Progenitor cell of endocrine pancreas (in vitro differentiated cells): ENCODE data around the gene DNPEP. TPM values are rescaled to one million over a fixed set of nuclear protein-coding genes. Genes with fewer than 3 reads are reported as not detected.
"Not testable (repeated sequence)": the region's sequence is repeated elsewhere in the genome, so short reads cannot be mapped to it uniquely, and the experiment has no call there.

Experiments used
- DNase-seq: peaks from one replicate; pipeline ENCODE4 v3.0.0; 2021; ENCODE audit warnings: low spot score; ENCODE audit not compliant: unreplicated experiment
- H3K27ac Mint-ChIP-seq: 2 replicates; pipeline ENCODE4 v1.8.0; 2021; ENCODE audit warnings: mild to moderate bottlenecking, moderate library complexity, mixed read lengths
- H3K27me3 Mint-ChIP-seq: 2 replicates; pipeline ENCODE4 v1.8.0; 2021; ENCODE audit warnings: mixed read lengths
- H3K36me3 Mint-ChIP-seq: 2 replicates; pipeline ENCODE4 v1.8.0; 2022; ENCODE audit warnings: mixed read lengths; ENCODE audit not compliant: insufficient read depth
- H3K4me1 Mint-ChIP-seq: 2 replicates; pipeline ENCODE4 v1.8.0; 2021; ENCODE audit warnings: low read depth, mixed read lengths
- H3K4me3 Mint-ChIP-seq: 2 replicates; pipeline ENCODE4 v1.8.0; 2021; ENCODE audit warnings: low read depth, mild to moderate bottlenecking, moderate library complexity, mixed read lengths
- H3K9me3 Mint-ChIP-seq: 2 replicates; pipeline ENCODE4 v1.8.0; 2021; ENCODE audit warnings: low read depth, mixed read lengths
- total RNA-seq: library from RNA; stranded (reverse); gene quantifications from 2 replicates; pipeline ENCODE4 v1.2.1, GENCODE V29; 2021
- TF ChIP-seq, protein P1 (sequence below): fragments of 200-600 bp; sonication (generic); IDR thresholded peaks from one replicate; pipeline ENCODE4 v1.5.0; 2021; ENCODE audit warnings: antibody characterized with exemption, mild to moderate bottlenecking; ENCODE audit not compliant: unreplicated experiment

DNPEP gene
- total RNA-seq, 1 donor from 2014 or later: 36.0 TPM

GRCh38 chr2:219398721-219399363 lies 11.1 kb upstream of the DNPEP start:
- no peaks in the 10 kb centered on the region for H3K9me3 Mint-ChIP-seq
- H3K4me3 Mint-ChIP-seq: no peak overlapping the region
- TF ChIP-seq, protein P1, sequence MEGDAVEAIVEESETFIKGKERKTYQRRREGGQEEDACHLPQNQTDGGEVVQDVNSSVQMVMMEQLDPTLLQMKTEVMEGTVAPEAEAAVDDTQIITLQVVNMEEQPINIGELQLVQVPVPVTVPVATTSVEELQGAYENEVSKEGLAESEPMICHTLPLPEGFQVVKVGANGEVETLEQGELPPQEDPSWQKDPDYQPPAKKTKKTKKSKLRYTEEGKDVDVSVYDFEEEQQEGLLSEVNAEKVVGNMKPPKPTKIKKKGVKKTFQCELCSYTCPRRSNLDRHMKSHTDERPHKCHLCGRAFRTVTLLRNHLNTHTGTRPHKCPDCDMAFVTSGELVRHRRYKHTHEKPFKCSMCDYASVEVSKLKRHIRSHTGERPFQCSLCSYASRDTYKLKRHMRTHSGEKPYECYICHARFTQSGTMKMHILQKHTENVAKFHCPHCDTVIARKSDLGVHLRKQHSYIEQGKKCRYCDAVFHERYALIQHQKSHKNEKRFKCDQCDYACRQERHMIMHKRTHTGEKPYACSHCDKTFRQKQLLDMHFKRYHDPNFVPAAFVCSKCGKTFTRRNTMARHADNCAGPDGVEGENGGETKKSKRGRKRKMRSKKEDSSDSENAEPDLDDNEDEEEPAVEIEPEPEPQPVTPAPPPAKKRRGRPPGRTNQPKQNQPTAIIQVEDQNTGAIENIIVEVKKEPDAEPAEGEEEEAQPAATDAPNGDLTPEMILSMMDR: no peak
- no peaks in the 10 kb centered on the region for H3K36me3 Mint-ChIP-seq
- peaks cover 37% of the 10 kb centered on the region for H3K4me1 Mint-ChIP-seq
- no peak for DNase-seq
- H3K27me3 Mint-ChIP-seq: peaks cover 8% of the 10 kb centered on the region
- H3K27ac Mint-ChIP-seq: peak overlapping the region; percentile 41

GRCh38 chr2:219396863-219397457 lies 9.2 kb upstream of the DNPEP start:
- H3K9me3 Mint-ChIP-seq: no peaks in the 10 kb centered on the region
- H3K4me1 Mint-ChIP-seq: peaks cover 27% of the 10 kb centered on the region
- H3K36me3 Mint-ChIP-seq: no peaks in the 10 kb centered on the region
- no peak overlapping the region for H3K4me3 Mint-ChIP-seq
- TF ChIP-seq, protein P1: no peak
- no peak for DNase-seq
- peaks cover 2% of the 10 kb centered on the region for H3K27me3 Mint-ChIP-seq
- no peak overlapping the region for H3K27ac Mint-ChIP-seq

DNA sequence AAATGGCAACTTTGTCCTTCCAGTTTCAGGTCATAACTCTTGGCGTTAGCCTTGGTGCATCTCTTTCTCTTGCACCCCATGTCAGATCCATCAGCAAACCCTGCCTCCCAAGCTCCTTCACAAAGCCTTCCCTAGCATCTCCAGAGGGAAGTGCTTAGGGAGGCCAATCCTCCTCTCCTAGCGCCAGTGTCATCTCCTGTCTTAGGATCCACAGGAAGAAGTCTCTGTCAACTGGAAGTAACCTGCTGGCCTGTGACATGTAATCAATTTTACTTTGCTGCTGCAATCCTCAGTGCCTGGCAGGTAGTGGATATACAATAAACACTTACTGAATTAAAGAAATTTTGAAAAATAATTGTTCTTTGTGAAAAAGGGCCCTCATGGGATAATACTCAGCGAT lies 7.9 kb upstream of the DNPEP start:
- Mint-ChIP-seq H3K4me3 (no peak overlapping the region), H3K36me3 (no peaks in the 10 kb centered on the region), H3K27me3 (peaks cover 2% of the 10 kb centered on the region), H3K27ac (no peak overlapping the region), H3K9me3 (no peaks in the 10 kb centered on the region), H3K4me1 (peaks cover 22% of the 10 kb centered on the region)
- TF ChIP-seq, protein P1: no peak
- no peak for DNase-seq

DNA sequence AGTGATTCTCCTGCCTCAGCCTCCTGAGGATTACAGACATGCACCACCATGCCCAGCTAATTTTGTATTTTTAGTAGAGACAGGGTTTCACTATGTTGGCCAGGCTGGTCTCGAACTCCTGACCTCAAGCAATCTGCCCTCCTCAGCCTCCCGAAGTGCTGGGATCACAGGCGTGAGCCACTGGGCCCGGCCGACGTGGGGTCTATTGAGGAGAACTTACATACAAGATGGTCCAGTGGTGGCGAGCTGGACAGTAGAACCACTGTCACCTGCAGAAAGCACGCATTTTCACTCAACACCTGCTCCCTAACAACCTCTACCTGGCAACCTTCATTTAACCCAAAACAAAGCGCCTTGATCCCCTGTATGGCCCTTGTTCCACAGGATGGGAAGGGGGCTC lies 7.3 kb upstream of the DNPEP start:
- H3K27me3 Mint-ChIP-seq, H3K4me3 Mint-ChIP-seq, H3K36me3 Mint-ChIP-seq, H3K9me3 Mint-ChIP-seq, H3K27ac Mint-ChIP-seq, DNase-seq: not testable (repeated sequence)
- H3K4me1 Mint-ChIP-seq: peaks cover 17% of the 10 kb centered on the region

- Mint-ChIP-seq H3K4me3 (no peak overlapping the region), H3K36me3 (no peaks in the 10 kb centered on the region), H3K27ac (no peak overlapping the region), H3K27me3 (peaks cover 2% of the 10 kb centered on the region), H3K4me1 (peaks cover 1% of the 10 kb centered on the region), H3K9me3 (no peaks in the 10 kb centered on the region)
- TF ChIP-seq, protein P1: no peak
- no peak for DNase-seq
Observed at GRCh38 chr2:219392754-219393153, 5.0 kb upstream of the DNPEP start.

DNA sequence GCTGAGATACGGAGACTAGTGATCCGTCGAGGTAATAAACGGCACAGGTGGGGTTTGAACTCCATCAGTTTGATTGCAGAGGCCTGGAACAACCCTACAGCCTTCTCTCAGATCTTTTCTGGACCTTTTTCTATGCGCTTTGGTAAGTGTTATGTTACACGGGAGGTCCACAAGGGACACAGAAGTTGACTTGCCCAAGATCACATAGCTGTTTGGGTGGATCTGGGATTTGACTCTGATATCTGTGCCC lies 1.1 kb upstream of the DNPEP start:
- Mint-ChIP-seq H3K4me1 (peaks cover 3% of the 10 kb centered on the region), H3K9me3 (no peaks in the 10 kb centered on the region), H3K27ac (peak overlapping the region; percentile 76), H3K27me3 (no peaks in the 10 kb centered on the region), H3K36me3 (peaks cover 3% of the 10 kb centered on the region), H3K4me3 (peak overlapping the region; percentile 71)
- DNase-seq: no peak
- TF ChIP-seq, protein P1: no peak
